GM21737 (cell line): Measurements from ENCODE around the gene ACAP3.
A peak's percentile ranks its signal among the peaks of the same experiment; 100 is the strongest.

Experiments
- ATAC-seq: cut with Tn5 transposase; IDR thresholded peaks from one replicate; pipeline ENCODE4 v1.9.1; 2021; ENCODE audit warnings: mild to moderate bottlenecking, moderate library complexity; ENCODE audit not compliant: unreplicated experiment

Gene ACAP3

DNA sequence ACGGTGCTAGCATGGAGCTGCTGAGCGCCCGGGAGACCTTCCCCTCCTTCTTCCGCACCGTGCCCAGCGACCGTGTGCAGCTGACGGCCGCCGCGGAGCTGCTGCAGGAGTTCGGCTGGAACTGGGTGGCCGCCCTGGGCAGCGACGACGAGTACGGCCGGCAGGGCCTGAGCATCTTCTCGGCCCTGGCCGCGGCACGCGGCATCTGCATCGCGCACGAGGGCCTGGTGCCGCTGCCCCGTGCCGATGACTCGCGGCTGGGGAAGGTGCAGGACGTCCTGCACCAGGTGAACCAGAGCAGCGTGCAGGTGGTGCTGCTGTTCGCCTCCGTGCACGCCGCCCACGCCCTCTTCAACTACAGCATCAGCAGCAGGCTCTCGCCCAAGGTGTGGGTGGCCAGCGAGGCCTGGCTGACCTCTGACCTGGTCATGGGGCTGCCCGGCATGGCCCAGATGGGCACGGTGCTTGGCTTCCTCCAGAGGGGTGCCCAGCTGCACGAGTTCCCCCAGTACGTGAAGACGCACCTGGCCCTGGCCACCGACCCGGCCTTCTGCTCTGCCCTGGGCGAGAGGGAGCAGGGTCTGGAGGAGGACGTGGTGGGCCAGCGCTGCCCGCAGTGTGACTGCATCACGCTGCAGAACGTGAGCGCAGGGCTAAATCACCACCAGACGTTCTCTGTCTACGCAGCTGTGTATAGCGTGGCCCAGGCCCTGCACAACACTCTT is 24.5 kb upstream of the ACAP3 start:
- ATAC-seq, result no peak

- no peak for ATAC-seq
These were observed 23.6 kb upstream of the ACAP3 start, which contains the start of gene TAS1R3 for GRCh38 chr1:1331068-1331965. TAS1R3 (plus strand) TSS chr1:1331280; CDS start chr1:1331346, 66 bp downstream.

DNA sequence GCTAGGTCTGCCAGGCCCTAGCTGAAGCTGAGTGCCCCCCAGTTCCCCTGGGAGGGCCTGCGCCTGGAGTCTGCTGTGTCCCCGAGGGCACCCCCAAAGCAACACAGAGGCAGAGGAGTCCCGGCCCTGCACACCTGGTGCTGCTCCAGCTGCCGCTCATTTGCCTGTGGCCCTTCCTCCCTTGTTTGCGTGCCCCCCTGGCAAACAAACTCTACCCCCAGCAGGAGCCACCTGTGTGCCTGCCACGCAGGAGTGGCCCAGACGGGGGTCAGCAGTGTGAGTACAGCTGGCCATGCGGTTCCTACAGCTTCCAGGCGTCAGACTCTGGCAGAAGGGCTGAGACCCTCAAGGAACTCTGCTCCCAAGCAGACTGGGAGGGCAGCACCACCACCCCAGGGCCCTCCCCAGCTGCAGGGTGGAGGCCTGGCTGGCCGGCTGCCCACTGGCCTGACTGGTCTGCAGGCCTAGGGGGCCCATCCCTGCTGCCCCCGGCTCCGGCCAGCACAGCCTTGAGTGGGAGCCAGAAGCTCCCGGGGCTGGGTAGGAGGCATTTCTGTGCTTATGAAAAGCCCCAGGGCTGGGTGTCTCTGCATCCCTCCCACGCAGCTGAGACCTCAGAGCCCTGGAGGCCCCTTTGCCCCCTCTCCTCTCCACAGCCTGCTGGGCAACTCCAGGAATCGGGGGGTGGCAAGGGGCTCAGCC is 22.8 kb upstream of the ACAP3 start:
- no peak for ATAC-seq

DNA sequence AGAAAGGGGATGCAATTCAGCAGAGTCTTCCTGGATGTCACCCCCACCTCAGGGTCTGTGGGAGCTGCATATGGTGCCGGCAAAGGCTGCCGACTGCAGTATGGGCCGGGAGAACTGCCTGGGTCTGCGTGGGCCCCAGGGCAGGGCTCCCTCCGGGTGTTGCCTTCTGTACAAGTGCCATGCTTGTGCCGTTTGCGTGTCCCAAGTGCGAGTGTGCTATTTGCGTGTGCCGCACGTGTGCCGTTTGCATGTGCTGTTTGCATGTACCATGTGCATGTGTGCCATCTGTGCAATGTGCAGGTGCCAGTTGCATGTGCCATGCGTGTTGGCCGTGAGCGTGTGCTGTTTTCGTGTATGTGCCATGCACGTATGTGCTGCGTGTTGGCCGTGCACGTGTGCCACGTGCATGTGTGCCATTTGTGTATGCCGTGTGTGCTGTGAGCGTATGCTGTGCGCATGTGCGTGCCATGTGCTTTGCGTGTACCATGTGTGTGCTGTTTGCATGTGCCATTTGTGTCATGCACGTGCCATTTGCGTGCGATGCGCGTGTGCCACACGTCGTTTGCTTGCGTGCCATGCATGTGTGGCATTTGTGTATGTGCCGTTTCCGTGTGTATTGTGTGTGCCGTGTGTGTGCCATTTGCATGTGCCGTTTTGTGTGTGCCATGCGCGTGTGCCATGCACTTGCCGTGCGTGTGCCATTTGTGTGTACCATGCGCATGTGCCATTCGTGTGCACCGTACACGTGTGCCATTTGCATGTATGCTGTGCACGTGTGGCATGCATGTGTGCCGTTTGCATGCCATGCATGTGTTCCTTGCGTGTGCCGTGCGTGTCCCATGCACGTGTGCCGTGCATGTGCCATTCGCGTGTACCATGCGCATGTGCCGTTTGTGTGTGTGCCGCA is 21.8 kb upstream of the ACAP3 start:
- no peak for ATAC-seq

GRCh38 chr1:1328254-1328653 is 20.5 kb upstream of the ACAP3 start:
- ATAC-seq, result no peak

DNA sequence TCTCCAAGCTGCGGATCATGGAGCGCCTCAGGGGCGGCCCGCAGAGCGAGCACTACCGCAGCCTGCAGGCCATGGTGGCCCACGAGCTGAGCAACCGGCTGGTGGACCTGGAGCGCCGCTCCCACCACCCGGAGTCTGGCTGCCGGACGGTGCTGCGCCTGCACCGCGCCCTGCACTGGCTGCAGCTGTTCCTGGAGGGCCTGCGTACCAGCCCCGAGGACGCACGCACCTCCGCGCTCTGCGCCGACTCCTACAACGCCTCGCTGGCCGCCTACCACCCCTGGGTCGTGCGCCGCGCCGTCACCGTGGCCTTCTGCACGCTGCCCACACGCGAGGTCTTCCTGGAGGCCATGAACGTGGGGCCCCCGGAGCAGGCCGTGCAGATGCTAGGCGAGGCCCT is 19.6 kb upstream of the ACAP3 start:
- ATAC-seq, result no peak

DNA sequence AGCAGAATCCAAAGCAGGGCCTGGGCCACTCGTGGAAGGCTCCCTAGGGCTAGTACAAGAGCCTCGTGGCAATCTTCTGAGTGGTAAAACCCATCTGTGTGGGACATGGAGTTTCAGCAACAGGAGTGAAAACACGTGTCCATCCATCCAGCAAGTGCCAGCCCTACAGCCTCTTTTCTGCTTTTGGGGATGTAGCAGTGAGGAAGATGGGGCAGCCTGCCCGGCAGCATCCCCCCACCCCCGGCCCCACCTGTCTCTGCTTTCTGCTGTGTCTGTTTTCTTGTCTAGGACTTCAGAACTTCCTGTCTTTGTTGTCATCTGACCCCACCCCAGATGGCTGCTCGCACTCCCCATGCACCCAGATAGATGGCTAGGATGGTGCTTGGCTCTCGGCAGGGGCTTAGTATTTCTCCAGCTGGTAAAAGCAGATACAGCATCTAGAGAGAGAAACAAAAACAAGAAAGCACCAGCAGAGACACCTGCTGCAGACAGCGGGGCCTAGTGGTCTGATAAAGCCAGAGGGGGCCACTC is 18.4 kb upstream of the ACAP3 start:
- ATAC-seq, result no peak

DNA sequence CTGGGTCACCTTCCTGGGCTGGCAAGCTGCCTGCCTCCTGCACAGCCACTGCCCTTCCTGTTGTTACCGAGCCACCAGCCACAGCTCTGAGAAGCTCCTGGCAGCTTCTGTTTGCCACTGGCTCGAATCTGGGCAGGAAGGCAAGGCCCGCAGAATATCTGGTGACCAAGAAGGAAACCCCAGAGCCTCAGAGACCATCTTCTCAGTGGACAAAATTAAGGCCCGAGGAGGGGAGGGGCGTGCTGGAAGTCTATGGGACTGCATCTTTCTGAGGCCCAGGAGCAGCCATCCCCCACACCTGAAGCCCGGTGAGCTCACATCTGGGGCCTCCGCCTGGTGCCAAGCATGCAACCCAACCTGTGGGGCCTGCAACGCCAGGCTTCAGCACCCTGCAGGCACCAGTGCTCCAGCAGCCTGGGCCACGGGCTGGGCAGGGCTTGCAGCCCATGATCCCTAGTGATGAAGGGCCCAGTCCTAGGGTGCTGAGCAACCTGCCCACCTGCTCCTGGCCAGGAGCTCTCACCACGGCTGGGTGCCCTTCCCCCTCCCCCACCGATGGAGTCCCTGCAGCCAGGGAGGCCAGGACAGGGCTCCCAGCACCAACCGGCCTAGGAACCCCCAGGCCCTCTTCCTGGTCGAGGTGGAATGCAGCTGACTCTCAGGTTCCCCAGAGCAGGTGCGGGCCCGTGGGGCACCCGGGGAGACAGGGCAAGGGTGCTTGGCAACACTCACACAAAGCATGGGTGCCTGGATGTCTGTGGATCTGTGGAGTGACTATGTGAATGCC is 17.8 kb upstream of the ACAP3 start:
- no peak for ATAC-seq

GRCh38 chr1:1324524-1325287 is 17.0 kb upstream of the ACAP3 start, which contains the start of the genes CPTP and INTS11:
CPTP (plus strand) TSS chr1:1324802; CDS start chr1:1326911, 2,109 bp downstream.
INTS11 (minus strand) TSS chr1:1324660; CDS start chr1:1324608, 52 bp downstream.
- ATAC-seq, result peak; percentile 53

- peak; percentile 7 for ATAC-seq
These were observed 16.4 kb upstream of the ACAP3 start for GRCh38 chr1:1324084-1324523.

DNA sequence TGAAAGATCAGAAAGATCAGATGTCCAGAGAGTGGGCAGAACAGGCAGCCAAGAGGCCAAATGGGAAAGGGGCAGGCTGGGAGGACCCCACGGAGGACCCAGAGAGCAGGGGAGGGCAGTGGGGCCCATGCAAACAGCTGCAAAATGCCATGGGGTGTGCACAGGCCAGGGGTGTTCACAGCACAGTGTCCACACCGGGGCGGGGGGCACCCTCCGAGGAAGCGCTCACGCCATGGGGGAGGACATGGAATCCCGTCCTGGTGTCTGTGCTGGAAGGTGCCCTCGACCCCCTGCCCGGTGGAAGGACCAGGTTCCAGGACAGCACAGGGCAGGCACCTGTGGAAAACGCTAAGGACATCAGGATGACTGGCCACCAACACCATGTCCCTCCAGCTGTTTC is 15.2 kb upstream of the ACAP3 start:
- ATAC-seq, result no peak

GRCh38 chr1:1322418-1322817 is 14.7 kb upstream of the ACAP3 start:
- no peak for ATAC-seq

DNA sequence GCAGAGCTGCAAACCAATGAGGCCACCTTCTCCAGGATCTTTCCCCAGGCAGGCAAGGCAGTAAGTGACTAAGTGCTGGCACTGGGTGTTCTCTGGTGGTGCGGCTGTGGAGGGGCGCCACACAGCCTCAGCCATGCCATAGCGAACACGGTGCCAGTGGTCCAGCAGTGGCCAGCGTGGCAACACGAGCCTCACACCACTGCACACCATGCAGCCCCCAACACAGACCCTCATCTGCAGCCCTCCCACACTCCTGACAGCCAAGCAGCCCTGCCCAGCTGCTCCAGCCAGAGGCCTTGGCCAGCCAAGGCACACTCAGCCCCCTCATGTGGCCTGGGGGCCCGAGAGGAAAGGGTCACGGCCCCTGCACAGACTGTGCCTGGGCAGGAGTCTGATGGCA is 13.7 kb upstream of the ACAP3 start:
- no peak for ATAC-seq

DNA sequence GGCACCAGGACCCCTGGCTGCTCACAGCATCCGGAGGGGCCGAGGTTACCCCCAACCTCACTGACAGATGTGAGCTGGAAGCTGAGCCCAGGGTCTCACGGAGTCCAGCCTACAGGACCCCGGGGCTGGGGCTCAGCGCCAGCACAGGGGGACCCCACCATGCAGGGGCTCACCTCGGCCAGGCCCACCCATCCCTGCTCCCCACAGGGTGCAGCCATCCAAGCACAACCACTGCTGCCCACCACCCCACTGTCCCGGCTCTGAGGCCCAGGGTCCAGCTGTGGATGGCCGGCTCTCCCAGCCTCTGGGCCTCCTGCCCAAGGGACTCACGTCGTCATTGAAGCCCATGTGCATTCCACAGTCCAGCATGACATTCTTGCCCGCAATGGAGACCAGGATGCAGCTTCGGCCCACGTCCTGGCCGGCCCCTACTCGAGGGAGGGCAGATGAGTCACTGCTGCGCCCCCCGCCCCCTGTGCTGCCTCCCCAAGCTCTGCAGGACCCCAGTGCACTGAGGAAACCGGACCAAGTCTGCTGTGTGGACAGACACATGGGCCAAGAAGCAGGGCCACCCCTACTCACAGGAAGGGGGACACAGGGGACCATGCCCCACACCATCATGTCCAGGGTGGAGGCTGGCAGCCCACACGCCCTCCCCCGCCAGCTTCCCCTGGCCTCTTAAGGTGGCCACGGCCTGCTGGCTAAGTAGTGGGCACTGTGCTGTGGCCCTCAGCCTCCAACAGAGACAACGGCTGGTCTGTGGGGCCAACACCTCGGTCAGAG is 13.1 kb upstream of the ACAP3 start:
- no peak for ATAC-seq

DNA sequence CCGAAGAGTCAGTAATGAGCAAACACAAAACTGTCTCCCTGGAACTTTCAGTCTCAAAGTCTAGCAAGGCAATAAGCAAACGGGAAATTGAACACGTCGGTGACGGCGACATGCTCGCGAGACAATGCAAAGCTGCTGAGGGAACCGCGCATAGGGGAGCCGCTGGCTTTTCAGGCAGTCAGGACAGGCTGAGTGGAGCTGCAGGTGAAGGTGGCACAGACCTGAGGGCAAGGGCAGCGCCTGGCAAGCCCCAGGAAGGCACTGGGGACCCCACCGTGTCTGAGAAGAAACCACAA is 11.9 kb upstream of the ACAP3 start:
- ATAC-seq, result no peak

DNA sequence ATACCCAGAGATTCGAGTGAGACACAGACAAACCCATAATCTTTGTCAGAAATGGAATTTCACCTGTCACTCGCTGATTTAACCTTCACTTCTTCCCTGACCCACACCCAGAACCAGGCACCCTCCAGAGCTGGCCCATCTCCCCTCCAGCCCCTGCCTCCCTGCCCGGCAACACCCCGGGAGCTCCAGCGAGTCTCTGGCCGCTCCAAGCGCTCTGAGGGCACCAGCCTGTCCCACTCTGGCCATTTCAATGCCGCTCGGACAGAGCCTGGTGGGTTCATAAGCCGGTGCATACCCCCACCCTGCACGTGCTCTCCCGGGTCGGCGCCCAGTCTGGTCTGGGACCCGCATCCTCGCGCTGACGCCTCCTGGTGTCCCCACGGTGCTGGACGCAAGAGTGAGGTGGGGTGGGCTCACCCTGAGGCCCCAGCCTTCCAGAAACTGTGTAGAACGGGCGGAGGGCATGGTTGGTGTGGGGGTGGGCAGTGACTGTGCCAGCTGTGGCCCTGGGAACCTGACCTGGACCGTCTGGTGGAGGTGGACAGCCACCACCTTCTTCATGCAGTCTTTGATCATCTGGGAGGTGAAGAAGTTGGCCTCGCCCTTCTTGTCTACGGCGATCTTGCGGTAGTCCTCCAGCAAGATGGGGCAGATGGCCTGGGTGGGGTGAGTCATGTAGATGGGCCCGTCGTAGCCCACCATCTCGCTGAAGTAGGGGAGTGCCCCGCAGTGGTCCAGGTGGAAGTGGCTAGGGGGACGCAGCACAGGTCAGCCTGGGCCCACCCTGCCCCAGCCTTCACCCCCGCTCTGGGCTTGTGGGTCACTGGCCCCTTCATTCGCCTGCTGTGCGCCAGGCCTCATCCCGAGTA is 11.3 kb upstream of the ACAP3 start:
- no peak for ATAC-seq

GRCh38 chr1:1318131-1318652 is 10.5 kb upstream of the ACAP3 start:
- ATAC-seq, result no peak
